GM12891 (cell line): ENCODE results near the gene VWA2.

Experiments
- POLR2A ChIP-seq: IDR thresholded peaks from 2 replicates; pipeline ENCODE4 v1.6.1; 2011; ENCODE audit warnings: low read depth, low read length, control low read depth
- POLR2AphosphoS5 ChIP-seq: IDR thresholded peaks from 2 replicates; pipeline ENCODE4 v1.6.1; 2011; ENCODE audit warnings: low read depth, low read length, control low read depth
- SPI1 ChIP-seq: IDR thresholded peaks from 2 replicates; pipeline ENCODE4 v1.6.1; 2011; ENCODE audit warnings: low read depth, low read length, control low read depth
- TAF1 ChIP-seq: IDR thresholded peaks from 2 replicates; pipeline ENCODE4 v1.6.1; 2011; ENCODE audit warnings: low read depth, low read length, control low read depth

DNA sequence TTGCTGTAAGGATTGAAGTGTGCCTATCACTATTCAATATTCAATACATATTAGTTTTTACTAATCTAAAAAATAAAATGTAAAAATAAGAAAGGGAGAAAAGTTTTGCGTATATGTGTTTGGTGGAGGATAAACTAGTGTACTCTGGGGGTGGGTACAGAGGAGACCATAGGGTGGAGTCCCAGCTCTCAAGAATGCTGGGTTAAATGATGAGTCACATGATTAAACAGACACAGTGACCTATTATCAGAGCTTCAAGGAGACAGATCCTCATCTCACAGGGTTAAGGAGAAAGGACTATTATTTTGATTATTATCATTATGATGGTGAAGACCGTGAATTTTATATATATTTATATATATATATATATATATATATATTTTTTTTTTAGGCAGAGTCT is 87.7 kb downstream of the VWA2 start:
- no peak for TF ChIP-seq POLR2AphosphoS5
- TF ChIP-seq TAF1: no peak
- no peak for TF ChIP-seq POLR2A
- no peak for TF ChIP-seq SPI1
